GM12878 (cell line): ENCODE data around the gene ITGA11.

Experiments
- ATF3 ChIP-seq: IDR thresholded peaks from 2 replicates; pipeline ENCODE4 v1.6.1; 2011; ENCODE audit warnings: low read depth, mild to moderate bottlenecking, low read length, moderate library complexity, borderline replicate concordance; ENCODE audit errors: extremely low read depth
- BHLHE40 ChIP-seq, 2 experiments: fragments of 450-650 bp in 1 of 2; IDR thresholded peaks; 2 replicates each; pipeline ENCODE4 v1.6.1; 2011 to 2017; ENCODE audit warnings: low read depth in 2 of 2, borderline replicate concordance in 1 of 2, improper control_type of control experiment in 1 of 2, low read length in 1 of 2, mild to moderate bottlenecking in 1 of 2
- BRCA1 ChIP-seq: IDR thresholded peaks from 2 replicates; pipeline ENCODE4 v1.6.1; 2011; ENCODE audit warnings: low read depth, low read length, improper control_type of control experiment
- CEBPZ ChIP-seq: fragments of 150-350 bp; IDR thresholded peaks from 2 replicates; pipeline ENCODE4 v1.6.1; 2016; ENCODE audit warnings: low read depth, low read length
- CTCF ChIP-seq, 3 experiments: IDR thresholded peaks in 2 of 3; conservative IDR thresholded peaks in 1 of 3; 2 replicates each; pipeline ENCODE4 v1.5.1; 2011; ENCODE audit warnings: low read depth in 3 of 3, low read length in 3 of 3, mild to moderate bottlenecking in 3 of 3, control low read depth in 2 of 3, moderate library complexity in 2 of 3, inconsistent platforms in 1 of 3, mixed read lengths in 1 of 3; ENCODE audit not compliant: control insufficient read depth in 2 of 3, insufficient read depth in 1 of 3; ENCODE audit errors: extremely low read depth in 1 of 3
- ELK1 ChIP-seq: IDR thresholded peaks from 2 replicates; pipeline ENCODE4 v1.6.1; 2012; ENCODE audit warnings: low read depth, low read length, improper control_type of control experiment
- POLR2A ChIP-seq: IDR thresholded peaks from 2 replicates; pipeline ENCODE4 v1.6.1; 2011; ENCODE audit warnings: low read depth, mild to moderate bottlenecking, low read length
- RAD21 ChIP-seq: IDR thresholded peaks from 2 replicates; pipeline ENCODE4 v1.6.1; 2011; ENCODE audit warnings: mild to moderate bottlenecking, low read depth, low read length, moderate library complexity; ENCODE audit not compliant: insufficient read depth
- SIN3A ChIP-seq: IDR thresholded peaks from 2 replicates; pipeline ENCODE4 v1.6.1; 2012; ENCODE audit warnings: low read depth, low read length, improper control_type of control experiment
- SPI1 ChIP-seq: IDR thresholded peaks from 2 replicates; pipeline ENCODE4 v1.6.1; 2011; ENCODE audit warnings: low read depth, mild to moderate bottlenecking, low read length, moderate library complexity, borderline replicate concordance; ENCODE audit not compliant: insufficient read depth

- TF ChIP-seq BRCA1 (no peak), SPI1 (no peak), CTCF (IDR thresholded peaks at IDR 0.05 in 2 of 3, conservative IDR thresholded peaks at IDR 0.05 in 1 of 3; ENCODE audit: control insufficient read depth in 2 of 3, extremely low read depth in 1 of 3, insufficient read depth in 1 of 3, low read depth in 3 of 3, low read length in 3 of 3) (no peak), POLR2A (no peak), BHLHE40 (IDR thresholded peaks at IDR 0.05; ENCODE audit: borderline replicate concordance in 1 of 2, low read depth in 2 of 2, low read length in 1 of 2) (no peak), ELK1 (no peak), SIN3A (no peak), ATF3 (no peak), RAD21 (no peak), CEBPZ (no peak)
These were observed 49.4 kb upstream of the ITGA11 start for GRCh38 chr15:68481321-68481720.
